Nasal cavity respiratory epithelium epithelial cell of viscerocranial mucosa (primary cell): ENCODE results near the gene BCL2. TPM values are rescaled to one million over a fixed set of nuclear protein-coding genes. Genes with fewer than 3 reads are reported as not detected.

Source experiments
- total RNA-seq: library from RNA; depleted of rRNA; stranded (reverse); fragments of >200 nt; gene quantifications from 2 replicates; pipeline ENCODE4 v1.2.3, GENCODE V29; 2014

The BCL2 gene
- total RNA-seq, result 1.4 and 1.8 TPM in 2 replicates

DNA sequence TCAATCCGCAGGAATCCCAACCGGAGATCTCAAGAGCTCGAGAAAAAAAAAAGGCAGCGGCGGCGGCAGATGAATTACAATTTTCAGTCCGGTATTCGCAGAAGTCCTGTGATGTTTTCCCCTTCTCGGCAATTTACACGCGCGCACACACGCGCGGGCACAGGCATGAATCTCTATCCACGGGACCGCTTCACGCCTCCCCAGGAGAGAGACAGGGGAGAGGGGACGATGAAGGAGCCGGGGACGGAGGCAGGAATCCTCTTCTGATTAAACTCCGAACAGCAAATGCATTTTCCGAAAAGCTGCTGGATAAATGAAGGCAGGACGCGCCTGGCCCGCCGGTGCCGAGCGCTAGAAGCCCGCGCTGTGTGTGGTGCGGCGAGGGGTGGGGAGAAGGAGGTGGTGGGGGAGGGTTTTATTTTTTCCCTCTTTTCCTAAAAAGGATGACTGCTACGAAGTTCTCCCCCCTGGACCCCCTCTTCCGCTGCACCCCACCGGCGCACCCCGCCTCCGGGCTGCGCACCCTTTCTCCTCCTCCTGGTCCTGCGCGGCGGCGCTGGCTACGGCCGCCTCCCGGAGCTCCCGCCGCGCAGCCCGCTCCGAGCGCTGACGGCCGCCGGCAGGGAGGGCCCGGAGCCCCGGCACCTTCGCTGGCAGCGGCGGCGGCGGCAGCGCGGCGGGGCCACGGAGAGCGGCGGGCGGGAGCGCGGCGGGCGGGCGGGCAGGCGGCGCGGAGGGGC lies at the start of gene BCL2:
TSS of gene BCL2 (minus strand) at position 387 of the 740 bp plus-strand sequence.

DNA sequence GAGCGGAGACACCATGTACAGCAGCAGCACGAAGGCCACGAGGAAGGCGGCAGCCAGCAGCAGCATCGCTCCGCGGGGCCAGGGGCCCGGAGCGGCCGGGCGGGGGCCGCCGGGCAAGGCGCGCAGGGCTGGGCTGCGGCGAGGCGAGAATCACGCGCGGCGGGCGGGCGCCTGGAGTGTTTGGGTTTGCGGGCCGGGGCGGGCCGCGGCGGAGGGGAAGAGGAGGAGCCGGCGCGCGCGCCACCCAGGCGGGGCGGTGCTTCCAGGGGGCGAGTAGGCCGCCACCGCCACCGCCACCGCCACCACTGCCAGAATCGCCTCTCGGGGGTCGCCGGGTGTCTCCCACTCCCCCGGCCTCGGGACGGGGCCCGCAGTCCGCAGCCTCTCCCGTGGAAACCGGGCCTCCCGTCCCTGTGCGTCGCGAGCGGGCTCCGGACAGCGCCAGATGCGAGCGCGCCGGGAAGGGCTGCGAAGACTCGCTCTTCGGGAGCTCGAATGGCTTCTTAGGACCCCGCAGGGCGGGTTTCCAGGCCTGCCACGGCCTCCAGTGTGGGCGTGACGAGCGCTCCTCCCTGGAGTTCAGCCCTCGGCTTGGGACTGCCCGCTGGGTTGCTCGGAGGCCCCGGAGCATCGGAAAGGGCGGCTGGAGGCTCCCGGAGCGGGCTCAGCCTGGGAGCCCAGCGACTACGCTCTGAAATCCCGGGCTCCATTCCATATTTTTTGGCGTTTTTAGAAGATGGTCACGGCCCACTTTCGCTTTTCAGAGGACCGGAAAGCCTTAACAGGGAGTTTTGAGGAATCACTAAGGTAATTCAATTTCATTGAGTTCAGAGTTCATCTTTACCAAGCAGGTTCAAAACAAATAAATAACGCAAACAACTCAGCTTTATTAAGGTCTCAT lies 47.7 kb upstream of the BCL2 start, which contains the start of gene KDSR:
TSS of gene KDSR (minus strand) at position 154 of the 901 bp plus-strand sequence. CDS start at position 66, 88 bp downstream.

Other genes starting within 250 kb of the BCL2 start
- gene KDSR, start 47.4 kb upstream of the BCL2 start, total RNA-seq, result 26.0 and 73.7 TPM in 2 replicates
- 115 and 141 TPM in 2 replicates for gene VPS4B, start 102.7 kb upstream of the BCL2 start, total RNA-seq
- gene SERPINB5, start 157.2 kb upstream of the BCL2 start, total RNA-seq, result 300 and 470 TPM in 2 replicates
- 0.28 and 0.34 TPM in 2 replicates for gene SERPINB12, start 222.6 kb upstream of the BCL2 start, total RNA-seq